ENCODE results near the gene PARVA.

- TF ChIP-seq CTCF (IDR thresholded peaks at IDR 0.05) (peak in 3 of 4 experiments; percentile 25 to 57 (median 49)), POLR2A (IDR thresholded peaks at IDR 0.05) (peak in 1 of 2 donors; percentile 58)
Observed at GRCh38 chr11:12377824-12378593, 638 bp downstream of the PARVA start.
